HepG2 (cell line): ENCODE measurements around the gene ODC1. TPM values are rescaled to one million over a fixed set of nuclear protein-coding genes. Genes with fewer than 3 reads are reported as not detected.

Experiments
- FOXM1 ChIP-seq: sonication (generic); formaldehyde crosslinking; IDR thresholded peaks from 2 replicates; pipeline ENCODE4 v1.5.0; 2020; ENCODE audit warnings: missing genetic modification reagents
- MEF2D ChIP-seq: sonication (generic); formaldehyde crosslinking; IDR thresholded peaks from 2 replicates; pipeline ENCODE4 v1.5.1; 2020; ENCODE audit warnings: mild to moderate bottlenecking, missing genetic modification reagents
- TARDBP ChIP-seq: sonication (generic); formaldehyde crosslinking; IDR thresholded peaks from 2 replicates; pipeline ENCODE4 v1.8.0; 2022; ENCODE audit warnings: mild to moderate bottlenecking, missing genetic modification reagents
- YEATS2 ChIP-seq: sonication (generic); formaldehyde crosslinking; IDR thresholded peaks from 2 replicates; pipeline ENCODE4 v1.4.0; 2020; ENCODE audit warnings: missing genetic modification reagents, borderline replicate concordance
- ZBTB40 ChIP-seq, 2 experiments: fragments of 450-650 bp in 1 of 2; sonication (generic) in 1 of 2; formaldehyde crosslinking in 1 of 2; IDR thresholded peaks; 2 replicates each; pipeline versions ENCODE4 v1.6.1 to v1.8.0; 2016 to 2022; ENCODE audit warnings: antibody characterized with exemption in 1 of 2, mild to moderate bottlenecking in 1 of 2, missing genetic modification reagents in 1 of 2
- ZNF264 ChIP-seq: sonication (generic); formaldehyde crosslinking; IDR thresholded peaks from 2 replicates; pipeline ENCODE4 v1.4.0; 2020; ENCODE audit warnings: missing genetic modification reagents
- ZNF512B ChIP-seq: sonication (generic); formaldehyde crosslinking; IDR thresholded peaks from 2 replicates; pipeline ENCODE4 v1.5.1; 2020; ENCODE audit warnings: missing genetic modification reagents, mild to moderate bottlenecking, borderline replicate concordance
- ZNF546 ChIP-seq: sonication (generic); formaldehyde crosslinking; conservative IDR thresholded peaks from 2 replicates; pipeline ENCODE4 v1.8.1; 2023; ENCODE audit warnings: mild to moderate bottlenecking, missing genetic modification reagents
- ZNF580 ChIP-seq: IDR thresholded peaks from 2 replicates; pipeline ENCODE4 v1.6.1; 2016; ENCODE audit warnings: low read depth, borderline replicate concordance
- ZNF614 ChIP-seq: IDR thresholded peaks from 2 replicates; pipeline ENCODE4 v1.6.1; 2018; ENCODE audit warnings: missing biosample characterization, missing genetic modification reagents, inconsistent platforms, borderline replicate concordance
- polyA plus RNA-seq, 8 experiments: library from polyadenylated mRNA; depleted of rRNA in 3 of 8; stranded (reverse) in 7 of 8; unstranded in 1 of 8; fragments of >200 nt; fragmentation: Illumina TruSeq in 4 of 8; extraction: Trizol in 4 of 8; gene quantifications; 2 replicates each; pipeline versions ENCODE4 v1.2.1 to v1.2.3, GENCODE V29; 2011 to 2016; ENCODE audit warnings: low read depth in 4 of 8, missing spikeins in 1 of 8, mixed read lengths in 1 of 8; ENCODE audit not compliant: insufficient read depth in 1 of 8
- total RNA-seq, 5 experiments: library from RNA; depleted of rRNA; stranded (reverse); fragments of >200 nt; fragmentation: Illumina TruSeq; extraction: Trizol; gene quantifications; 2 replicates each; pipeline ENCODE4 v1.2.3, GENCODE V29; 2016; ENCODE audit warnings: low read depth in 1 of 5
- TF ChIP-seq, protein P1 (sequence below): sonication (generic); formaldehyde crosslinking; IDR thresholded peaks from 2 replicates; pipeline ENCODE4 v1.5.0; 2020; ENCODE audit warnings: mild to moderate bottlenecking, missing genetic modification reagents, borderline replicate concordance
- TF ChIP-seq, protein P2 (sequence below): sonication (generic); formaldehyde crosslinking; IDR thresholded peaks from 2 replicates; pipeline ENCODE4 v1.5.1; 2020; ENCODE audit warnings: missing genetic modification reagents, mild to moderate bottlenecking, borderline replicate concordance

Gene ODC1
- total and polyA plus RNA-seq, 2 of the 13 experiments (the other 11 are each of a cell fraction or from before 2014, with no cell fraction given): 142 to 371 TPM

DNA sequence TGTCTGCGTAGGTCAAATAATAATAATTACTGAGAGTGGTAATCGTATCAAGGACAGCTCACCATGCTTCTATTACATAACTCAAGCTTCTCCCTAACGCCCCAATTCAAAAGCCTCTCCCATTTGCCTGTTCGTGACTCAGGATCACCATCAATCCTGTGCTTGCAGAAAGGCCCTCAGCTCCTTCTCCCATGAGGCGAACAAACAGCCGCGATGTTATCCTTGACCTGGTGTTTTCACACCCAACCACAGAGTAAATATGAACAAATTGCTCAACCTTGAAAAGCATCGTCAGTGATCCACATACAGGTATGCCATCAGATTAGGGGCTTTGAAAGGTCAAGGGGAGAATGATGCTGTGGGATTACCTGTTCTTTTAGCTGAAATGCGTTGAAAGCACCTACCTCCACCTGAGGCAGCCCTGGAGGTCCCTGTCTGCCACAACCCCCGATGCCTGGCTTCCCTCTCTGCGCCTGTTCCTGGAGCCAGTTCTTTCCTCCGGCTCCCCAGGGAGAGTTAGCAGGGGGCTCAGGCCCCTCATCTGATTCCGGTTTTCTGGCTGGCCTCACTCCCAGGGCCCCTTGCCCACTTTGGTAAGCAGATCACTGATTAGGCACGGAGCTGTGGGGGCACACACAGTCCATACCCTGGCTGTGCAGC lies 39.1 kb upstream of the ODC1 start (continued):
- TF ChIP-seq ZBTB40 (IDR thresholded peaks at IDR 0.05): no peak
- TF ChIP-seq ZBTB40 (CRISPR knock-in tag; IDR thresholded peaks at IDR 0.05): peak; percentile 63; the same call in 1 of the 2 replicates
- peak; percentile 74; the same call in 1 of the 2 replicates for TF ChIP-seq TARDBP (CRISPR knock-in tag)
- TF ChIP-seq ZNF580 (CRISPR knock-in tag): no peak
- TF ChIP-seq, protein P1, sequence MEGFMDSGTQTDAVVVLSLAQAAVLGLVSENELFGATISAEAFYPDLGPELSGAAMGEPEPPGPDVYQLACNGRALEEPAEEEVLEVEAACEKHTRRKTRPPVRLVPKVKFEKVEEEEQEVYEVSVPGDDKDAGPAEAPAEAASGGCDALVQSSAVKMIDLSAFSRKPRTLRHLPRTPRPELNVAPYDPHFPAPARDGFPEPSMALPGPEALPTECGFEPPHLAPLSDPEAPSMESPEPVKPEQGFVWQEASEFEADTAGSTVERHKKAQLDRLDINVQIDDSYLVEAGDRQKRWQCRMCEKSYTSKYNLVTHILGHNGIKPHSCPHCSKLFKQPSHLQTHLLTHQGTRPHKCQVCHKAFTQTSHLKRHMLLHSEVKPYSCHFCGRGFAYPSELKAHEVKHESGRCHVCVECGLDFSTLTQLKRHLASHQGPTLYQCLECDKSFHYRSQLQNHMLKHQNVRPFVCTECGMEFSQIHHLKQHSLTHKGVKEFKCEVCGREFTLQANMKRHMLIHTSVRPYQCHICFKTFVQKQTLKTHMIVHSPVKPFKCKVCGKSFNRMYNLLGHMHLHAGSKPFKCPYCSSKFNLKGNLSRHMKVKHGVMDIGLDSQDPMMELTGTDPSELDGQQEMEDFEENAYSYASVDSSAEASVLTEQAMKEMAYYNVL (CRISPR knock-in tag): peak; percentile 62; the same call in 1 of the 2 replicates
- peak; percentile 98; the same call in 1 of the 2 replicates for TF ChIP-seq ZNF512B
- TF ChIP-seq MEF2D (CRISPR knock-in tag): peak; percentile 61
- peak; percentile 57; the same call in 1 of the 2 replicates for TF ChIP-seq ZNF614
- TF ChIP-seq, protein P2, sequence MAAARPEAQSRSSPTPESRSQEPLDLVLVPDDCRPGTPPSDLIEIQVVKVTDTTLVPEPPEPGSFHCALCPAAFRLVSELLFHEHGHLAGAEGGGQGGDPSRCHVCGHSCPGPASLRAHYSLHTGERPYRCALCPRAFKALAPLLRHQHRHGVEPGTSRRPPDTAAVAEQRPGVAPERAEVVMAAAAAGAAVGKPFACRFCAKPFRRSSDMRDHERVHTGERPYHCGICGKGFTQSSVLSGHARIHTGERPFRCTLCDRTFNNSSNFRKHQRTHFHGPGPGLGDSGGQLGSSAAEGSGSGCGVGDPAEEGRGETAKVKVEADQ (CRISPR knock-in tag): 0 out of 2 replicates have a peak, but pooled peaks have one; percentile 78
- TF ChIP-seq FOXM1 (CRISPR knock-in tag): no peak
- TF ChIP-seq ZNF546 (CRISPR knock-in tag): no peak
- TF ChIP-seq ZNF264: peak; percentile 84; the same call in 1 of the 2 replicates
- TF ChIP-seq YEATS2 (CRISPR knock-in tag): peak; percentile 81; the same call in 1 of the 2 replicates
